Muscle layer of colon (tissue), 2 donors: ENCODE measurements around the gene SSBP4.
"Not testable (repeated sequence)": the region's sequence is repeated elsewhere in the genome, so short reads cannot be mapped to it uniquely, and the experiment has no call there.

Experiments used
- H3K27ac ChIP-seq: one replicate; pipeline ENCODE4 v1.7.0; 2013; ENCODE audit warnings: low read depth, mild to moderate bottlenecking, low read length, moderate library complexity
- H3K27me3 ChIP-seq, 2 donors: one replicate each; pipeline ENCODE4 v1.7.0; 2013; ENCODE audit warnings: low read length in 2 of 2, mild to moderate bottlenecking in 2 of 2; ENCODE audit not compliant: insufficient read depth in 2 of 2, control insufficient read depth in 1 of 2
- H3K36me3 ChIP-seq: one replicate; pipeline ENCODE4 v1.7.0; 2013; ENCODE audit warnings: mild to moderate bottlenecking, low read length; ENCODE audit not compliant: insufficient read depth
- H3K4me1 ChIP-seq: one replicate; pipeline ENCODE4 v1.7.0; 2013; ENCODE audit warnings: mild to moderate bottlenecking, low read length; ENCODE audit not compliant: insufficient read depth
- H3K4me3 ChIP-seq, 2 donors: one replicate each; pipeline ENCODE4 v1.7.0; 2013; ENCODE audit warnings: low read length in 2 of 2, low read depth in 1 of 2, mild to moderate bottlenecking in 1 of 2, moderate library complexity in 1 of 2
- H3K9ac ChIP-seq: one replicate; pipeline ENCODE4 v1.7.0; 2013; ENCODE audit warnings: low read length
- H3K9me3 ChIP-seq: one replicate; pipeline ENCODE4 v1.7.0; 2013; ENCODE audit warnings: mild to moderate bottlenecking, low read length
- donor health status: abdominal sarcoma.
- donor health status: Adenocarcinoma of cecum.

SSBP4 gene

GRCh38 chr19:18397242-18398202 lies 21.7 kb upstream of the SSBP4 start, which contains the start of gene LRRC25:
Gene LRRC25, minus strand, starts transcription at chr19:18397622. Its CDS starts 659 bp downstream, at chr19:18396963.
- no peaks in the 10 kb centered on the region for H3K4me1 ChIP-seq
- no peak within 1 kb of the TSS for H3K27ac ChIP-seq
- H3K27me3 ChIP-seq: peaks cover 10 to 16% of the 10 kb centered on the region in 2 donors
- H3K36me3 ChIP-seq: no peaks in the 10 kb centered on the region
- no peaks in the 10 kb centered on the region for H3K9me3 ChIP-seq
- peak within 1 kb of the TSS in 1 of 2 donors; percentile 16 for H3K4me3 ChIP-seq
- H3K9ac ChIP-seq: no peak within 1 kb of the TSS

GRCh38 chr19:18399008-18399407 lies 20.2 kb upstream of the SSBP4 start:
- H3K4me3 ChIP-seq: no peak overlapping the region
- H3K9ac ChIP-seq: no peak overlapping the region
- no peaks in the 10 kb centered on the region for H3K4me1 ChIP-seq
- H3K36me3 ChIP-seq: no peaks in the 10 kb centered on the region
- peaks cover 10 to 16% of the 10 kb centered on the region in 2 donors for H3K27me3 ChIP-seq
- H3K9me3 ChIP-seq: no peaks in the 10 kb centered on the region
- H3K27ac ChIP-seq: no peak overlapping the region

GRCh38 chr19:18401580-18402112 lies 17.6 kb upstream of the SSBP4 start:
- H3K27ac ChIP-seq: no peak overlapping the region
- H3K9me3 ChIP-seq: no peaks in the 10 kb centered on the region
- no peaks in the 10 kb centered on the region for H3K4me1 ChIP-seq
- H3K27me3 ChIP-seq: peaks cover 7 to 10% of the 10 kb centered on the region in 2 donors
- H3K9ac ChIP-seq: no peak overlapping the region
- H3K4me3 ChIP-seq: no peak overlapping the region
- no peaks in the 10 kb centered on the region for H3K36me3 ChIP-seq

- H3K27me3 ChIP-seq, H3K4me3 ChIP-seq, H3K27ac ChIP-seq, H3K4me1 ChIP-seq, H3K9ac ChIP-seq, H3K36me3 ChIP-seq, H3K9me3 ChIP-seq: not testable (repeated sequence)
Measured at GRCh38 chr19:18402455-18403248, 16.5 kb upstream of the SSBP4 start.

- H3K9me3 ChIP-seq, H3K27ac ChIP-seq, H3K9ac ChIP-seq, H3K27me3 ChIP-seq, H3K36me3 ChIP-seq, H3K4me1 ChIP-seq, H3K4me3 ChIP-seq: not testable (repeated sequence)
Measured at GRCh38 chr19:18405754-18406153, 13.4 kb upstream of the SSBP4 start.

- H3K9ac ChIP-seq: no peak overlapping the region
- H3K27ac ChIP-seq: no peak overlapping the region
- H3K9me3 ChIP-seq: no peaks in the 10 kb centered on the region
- no peak overlapping the region for H3K4me3 ChIP-seq
- H3K27me3 ChIP-seq: no peaks in the 10 kb centered on the region
- no peaks in the 10 kb centered on the region for H3K36me3 ChIP-seq
- H3K4me1 ChIP-seq: no peaks in the 10 kb centered on the region
Measured at GRCh38 chr19:18406749-18407148, 12.4 kb upstream of the SSBP4 start.

GRCh38 chr19:18408053-18408476 lies 11.1 kb upstream of the SSBP4 start:
- Histone ChIP-seq H3K27ac (no peak overlapping the region), H3K9me3 (no peaks in the 10 kb centered on the region), H3K4me3 (no peak overlapping the region), H3K9ac (no peak overlapping the region), H3K4me1 (no peaks in the 10 kb centered on the region), H3K27me3 (no peaks in the 10 kb centered on the region), H3K36me3 (no peaks in the 10 kb centered on the region)

- H3K27me3 ChIP-seq: peaks cover 0 to 13% of the 10 kb centered on the region in 2 donors
- no peak overlapping the region for H3K27ac ChIP-seq
- no peak overlapping the region for H3K9ac ChIP-seq
- no peak overlapping the region for H3K4me3 ChIP-seq
- no peaks in the 10 kb centered on the region for H3K9me3 ChIP-seq
- H3K4me1 ChIP-seq: peaks cover 26% of the 10 kb centered on the region
- no peaks in the 10 kb centered on the region for H3K36me3 ChIP-seq
Measured at GRCh38 chr19:18412610-18413239, 6.5 kb upstream of the SSBP4 start.

GRCh38 chr19:18414504-18415177 lies 4.6 kb upstream of the SSBP4 start:
- no peaks in the 10 kb centered on the region for H3K36me3 ChIP-seq
- peaks cover 0 to 13% of the 10 kb centered on the region in 2 donors for H3K27me3 ChIP-seq
- H3K27ac ChIP-seq: peak overlapping the region; percentile 91
- H3K4me1 ChIP-seq: peaks cover 39% of the 10 kb centered on the region
- peak overlapping the region in 1 of 2 donors; percentile 46 for H3K4me3 ChIP-seq
- no peak overlapping the region for H3K9ac ChIP-seq
- H3K9me3 ChIP-seq: no peaks in the 10 kb centered on the region

GRCh38 chr19:18415178-18415867 lies 3.9 kb upstream of the SSBP4 start:
- Histone ChIP-seq H3K9me3 (no peaks in the 10 kb centered on the region), H3K9ac (no peak overlapping the region), H3K4me1 (peaks cover 39% of the 10 kb centered on the region), H3K27me3 (peaks cover 0 to 13% of the 10 kb centered on the region in 2 donors), H3K36me3 (no peaks in the 10 kb centered on the region), H3K4me3 (peak overlapping the region in 1 of 2 donors; percentile 46), H3K27ac (peak overlapping the region; percentile 91)
